Mucosa of descending colon (tissue), 3 donors: ENCODE measurements around the gene FDXR. TPM values are rescaled to one million over a fixed set of nuclear protein-coding genes. Genes with fewer than 3 reads are reported as not detected.

Experiments used
- ATAC-seq: fragments of 200-7000 bp; cut with Tn5 transposase; one replicate; pipeline ENCODE4 v1.9.1; 2020; ENCODE audit warnings: mild to moderate bottlenecking, moderate library complexity
- DNase-seq, 3 donors: peaks; one replicate each; pipeline ENCODE4 v3.0.0-alpha.2; 2020
- H3K36me3 ChIP-seq: fragments of 200-600 bp; one replicate; pipeline ENCODE4 v1.8.0; 2021; ENCODE audit warnings: low read depth, mild to moderate bottlenecking
- H3K4me1 ChIP-seq: fragments of 200-600 bp; one replicate; pipeline ENCODE4 v1.8.0; 2021; ENCODE audit warnings: low read depth, mild to moderate bottlenecking
- H3K4me3 ChIP-seq: fragments of 200-600 bp; one replicate; pipeline ENCODE4 v1.8.0; 2021; ENCODE audit warnings: mild to moderate bottlenecking
- H3K9me3 ChIP-seq: fragments of 200-600 bp; one replicate; pipeline ENCODE4 v1.8.0; 2021; ENCODE audit warnings: mild to moderate bottlenecking
- intact Hi-C, 2 donors: fragments of 100-400 bp; cut with DNase I in 1 of 2; cut with micrococcal nuclease in 1 of 2; formaldehyde crosslinking; loops; one replicate each; pipeline versions ENCODE4 v1.11.0 to v1.11.1; 2022; cut with DNase I, micrococcal nuclease
- long read RNA-seq, 2 donors: library from polyadenylated mRNA; unstranded; transcript quantifications; one replicate each; pipeline ENCODE4 v2.0.0, GENCODE V29; 2019 to 2021
- total RNA-seq, 3 donors: library from RNA; stranded (reverse); fragmentation: NEBNext Ultra II Directional in 2 of 3; extraction: Animal tissue kit (Norgen Biotek cat#: 25700) in 2 of 3; gene quantifications; one replicate each; pipeline versions ENCODE4 v1.2.1 to v1.2.4, GENCODE V29; 2021 to 2023
- TF ChIP-seq, protein P1 (sequence below): fragments of 200-600 bp; IDR thresholded peaks from one replicate; pipeline ENCODE4 v1.8.0; 2022; ENCODE audit warnings: antibody characterized with exemption, mild to moderate bottlenecking
- donor health status: DM: no; HTN: no; CAD: no; lungs with moderate emphysema.
- donor health status: DM: no; HTN: no; CAD: no.
- donor health status: DM: no; HTN: yes; CAD: no.

The FDXR gene, protein sequence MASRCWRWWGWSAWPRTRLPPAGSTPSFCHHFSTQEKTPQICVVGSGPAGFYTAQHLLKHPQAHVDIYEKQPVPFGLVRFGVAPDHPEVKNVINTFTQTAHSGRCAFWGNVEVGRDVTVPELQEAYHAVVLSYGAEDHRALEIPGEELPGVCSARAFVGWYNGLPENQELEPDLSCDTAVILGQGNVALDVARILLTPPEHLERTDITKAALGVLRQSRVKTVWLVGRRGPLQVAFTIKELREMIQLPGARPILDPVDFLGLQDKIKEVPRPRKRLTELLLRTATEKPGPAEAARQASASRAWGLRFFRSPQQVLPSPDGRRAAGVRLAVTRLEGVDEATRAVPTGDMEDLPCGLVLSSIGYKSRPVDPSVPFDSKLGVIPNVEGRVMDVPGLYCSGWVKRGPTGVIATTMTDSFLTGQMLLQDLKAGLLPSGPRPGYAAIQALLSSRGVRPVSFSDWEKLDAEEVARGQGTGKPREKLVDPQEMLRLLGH
- 10 to 100 TPM; 10.6 to 14.8 (median 12.0) TPM for total RNA-seq
- long read RNA-seq, donor 1, transcript FDXR-201 (12 exons, 1,875 nt) = major isoform, 10 of 24 reads
- long read RNA-seq, donor 1, partial matches to known transcripts = 4 of 24 reads
- long read RNA-seq, donor 1, other reads (novel, unspliced or antisense) = 9 of 24 reads
- long read RNA-seq, donor 2, transcript FDXR-201 (12 exons, 1,875 nt) = major isoform, 14 of 21 reads
- long read RNA-seq, donor 2, partial matches to known transcripts = 0 of 21 reads
- long read RNA-seq, donor 2, other reads (novel, unspliced or antisense) = 5 of 21 reads

GRCh38 chr17:74872313-74873036, at the start of gene FDXR:
TSS of gene FDXR (minus strand) at chr17:74872994. CDS start at chr17:74872944, 50 bp downstream.
- H3K36me3 ChIP-seq = no peaks in the 10 kb centered on the region
- peaks cover 9% of the 10 kb centered on the region for H3K4me1 ChIP-seq
- DNase-seq (peak in 1 of 3 donors; percentile 37), ATAC-seq (peak; percentile 4)
- H3K4me3 ChIP-seq = peak within 1 kb of the TSS; percentile 27
- intact Hi-C loops = no loop called here
- TF ChIP-seq, protein P1, sequence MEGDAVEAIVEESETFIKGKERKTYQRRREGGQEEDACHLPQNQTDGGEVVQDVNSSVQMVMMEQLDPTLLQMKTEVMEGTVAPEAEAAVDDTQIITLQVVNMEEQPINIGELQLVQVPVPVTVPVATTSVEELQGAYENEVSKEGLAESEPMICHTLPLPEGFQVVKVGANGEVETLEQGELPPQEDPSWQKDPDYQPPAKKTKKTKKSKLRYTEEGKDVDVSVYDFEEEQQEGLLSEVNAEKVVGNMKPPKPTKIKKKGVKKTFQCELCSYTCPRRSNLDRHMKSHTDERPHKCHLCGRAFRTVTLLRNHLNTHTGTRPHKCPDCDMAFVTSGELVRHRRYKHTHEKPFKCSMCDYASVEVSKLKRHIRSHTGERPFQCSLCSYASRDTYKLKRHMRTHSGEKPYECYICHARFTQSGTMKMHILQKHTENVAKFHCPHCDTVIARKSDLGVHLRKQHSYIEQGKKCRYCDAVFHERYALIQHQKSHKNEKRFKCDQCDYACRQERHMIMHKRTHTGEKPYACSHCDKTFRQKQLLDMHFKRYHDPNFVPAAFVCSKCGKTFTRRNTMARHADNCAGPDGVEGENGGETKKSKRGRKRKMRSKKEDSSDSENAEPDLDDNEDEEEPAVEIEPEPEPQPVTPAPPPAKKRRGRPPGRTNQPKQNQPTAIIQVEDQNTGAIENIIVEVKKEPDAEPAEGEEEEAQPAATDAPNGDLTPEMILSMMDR = no peak
- no peaks in the 10 kb centered on the region for H3K9me3 ChIP-seq

- Histone ChIP-seq H3K36me3 (no peaks in the 10 kb centered on the region), H3K4me3 (no peak overlapping the region), H3K4me1 (peaks cover 11% of the 10 kb centered on the region), H3K9me3 (no peaks in the 10 kb centered on the region)
- TF ChIP-seq, protein P1 = no peak
- ATAC-seq (no peak), DNase-seq (no peak)
- intact Hi-C loops = no loop called here
Measured at GRCh38 chr17:74922172-74922571, 49.4 kb upstream of the FDXR start.

DNA sequence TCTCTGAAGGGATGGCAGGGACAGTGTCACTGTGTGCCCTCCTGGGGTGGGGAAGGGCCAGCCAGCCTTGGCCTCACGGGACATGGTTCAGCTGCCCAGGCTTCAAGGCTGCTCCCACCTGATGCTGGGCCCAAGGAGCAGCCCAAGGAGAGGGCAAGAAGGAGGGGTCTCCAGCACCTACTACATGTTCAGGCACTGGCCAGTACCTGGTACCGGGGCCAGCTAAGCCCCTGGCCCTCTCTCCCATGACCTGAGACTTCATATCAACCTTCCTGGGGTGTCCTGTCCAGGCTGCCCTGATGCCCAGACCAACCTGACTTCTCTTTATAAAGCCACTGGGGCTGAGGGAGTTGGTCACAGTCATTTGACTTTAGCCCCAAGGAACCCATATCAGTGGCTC, 49.0 kb upstream of the FDXR start:
- Histone ChIP-seq H3K4me1 (peaks cover 11% of the 10 kb centered on the region), H3K9me3 (no peaks in the 10 kb centered on the region), H3K36me3 (no peaks in the 10 kb centered on the region), H3K4me3 (no peak overlapping the region)
- TF ChIP-seq, protein P1 = no peak
- ATAC-seq (no peak), DNase-seq (no peak)
- intact Hi-C loops = no loop called here

GRCh38 chr17:74921026-74921681, 48.4 kb upstream of the FDXR start:
- intact Hi-C loops = no loop called here
- TF ChIP-seq, protein P1 = no peak
- Histone ChIP-seq H3K9me3 (no peaks in the 10 kb centered on the region), H3K36me3 (no peaks in the 10 kb centered on the region), H3K4me1 (peaks cover 11% of the 10 kb centered on the region), H3K4me3 (no peak overlapping the region)
- ATAC-seq (no peak), DNase-seq (no peak)

- Histone ChIP-seq H3K9me3 (no peaks in the 10 kb centered on the region), H3K4me1 (peaks cover 11% of the 10 kb centered on the region), H3K4me3 (no peak overlapping the region), H3K36me3 (no peaks in the 10 kb centered on the region)
- TF ChIP-seq, protein P1 = no peak
- intact Hi-C loops = no loop called here
- ATAC-seq (no peak), DNase-seq (no peak)
Measured at GRCh38 chr17:74920642-74921025, 47.8 kb upstream of the FDXR start.
